Thymus (tissue), 11 donors: ENCODE data around the gene IFNA21. TPM values are rescaled to one million over a fixed set of nuclear protein-coding genes. Genes with fewer than 3 reads are reported as not detected.

Experiments used
- DNase-seq, 9 donors: peaks; one replicate each; pipeline ENCODE4 v3.0.0-alpha.2; 2013; ENCODE audit warnings: low spot score in 9 of 9, low read depth in 6 of 9, missing footprints in 1 of 9
- H3K27ac ChIP-seq, 2 donors: one replicate each; pipeline ENCODE4 v1.5.1; 2013; ENCODE audit warnings: control low read depth in 1 of 2, low read depth in 1 of 2, low read length in 1 of 2, mild to moderate bottlenecking in 1 of 2, moderate library complexity in 1 of 2
- H3K27me3 ChIP-seq, 2 donors: one replicate each; pipeline ENCODE4 v1.5.1; 2013; ENCODE audit warnings: low read length in 1 of 2; ENCODE audit not compliant: control insufficient read depth in 2 of 2, insufficient read depth in 1 of 2
- H3K36me3 ChIP-seq, 2 donors: one replicate each; pipeline ENCODE4 v1.5.1; 2013; ENCODE audit warnings: low read length in 1 of 2, mild to moderate bottlenecking in 1 of 2, moderate library complexity in 1 of 2; ENCODE audit not compliant: control insufficient read depth in 2 of 2, insufficient read depth in 2 of 2
- H3K4me1 ChIP-seq, 2 donors: one replicate each; pipeline ENCODE4 v1.5.1; 2013; ENCODE audit warnings: low read length in 2 of 2; ENCODE audit not compliant: control insufficient read depth in 2 of 2, insufficient read depth in 2 of 2
- H3K4me3 ChIP-seq, 2 donors: one replicate each; pipeline ENCODE4 v1.5.1; 2013; ENCODE audit warnings: low read length in 2 of 2, control low read depth in 1 of 2, mild to moderate bottlenecking in 1 of 2
- H3K9me3 ChIP-seq, 2 donors: one replicate each; pipeline ENCODE4 v1.5.1; 2013; ENCODE audit warnings: low read length in 1 of 2, mild to moderate bottlenecking in 1 of 2; ENCODE audit not compliant: control insufficient read depth in 2 of 2, insufficient read depth in 1 of 2
- WGBS: extraction: QIAGEN DNeasy Blood & Tissue Kit; methylation state at CpG from one replicate; pipeline ENCODE4 v1.1.7; 2013; 5-methylcytosine and 5-hydroxymethylcytosine counted together
- polyA plus RNA-seq: library from polyadenylated mRNA; stranded (reverse); fragments of 200-250 nt; gene quantifications from one replicate; pipeline ENCODE4 v1.2.3, GENCODE V29; 2013
- total RNA-seq: library from RNA; stranded (reverse); fragments of 120-200 nt; gene quantifications from one replicate; pipeline ENCODE4 v1.2.4, GENCODE V29; 2013
- donor health status: healthy.

The IFNA21 gene
- total and polyA plus RNA-seq, 2 donors, result 0.02 TPM; not detected in 1

DNA sequence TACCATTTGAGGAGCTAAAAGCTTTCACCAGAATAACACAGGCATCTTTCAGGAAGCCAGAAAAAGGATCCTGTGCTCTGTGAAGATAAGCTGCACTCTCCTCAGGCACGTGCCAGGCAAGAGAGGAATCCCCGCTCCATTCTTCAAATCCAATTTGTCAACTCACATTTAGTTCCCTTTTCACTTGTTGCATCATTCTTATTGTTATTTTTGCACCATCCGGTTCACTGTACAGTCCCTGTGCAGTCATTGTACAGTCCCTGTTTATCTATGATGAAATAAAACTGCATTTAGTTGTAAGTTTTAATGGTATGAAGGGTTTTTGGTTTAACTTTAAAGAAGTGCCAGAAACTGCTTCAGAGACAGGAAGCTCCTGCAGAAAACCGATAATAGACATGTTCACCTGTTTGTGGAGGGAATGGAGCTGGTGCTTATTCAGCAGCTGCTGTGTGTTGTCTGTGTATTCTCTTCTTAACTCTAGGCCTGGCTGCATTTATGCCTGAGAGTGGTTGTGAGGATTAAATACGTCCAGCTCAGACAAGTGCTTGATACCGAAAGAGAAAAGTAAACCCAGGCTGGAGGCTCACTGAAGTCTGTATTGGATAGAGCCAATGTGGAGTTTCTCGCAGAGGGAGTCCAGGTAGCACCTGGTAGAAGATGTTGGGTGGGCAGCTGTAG lies 47.2 kb downstream of the IFNA21 start:
- WGBS, result 33% methylated on average over 7 of the region's 7 CpGs
- H3K9me3 ChIP-seq, result no peaks in the 10 kb centered on the region
- no peaks in the 10 kb centered on the region for H3K36me3 ChIP-seq
- no peaks in the 10 kb centered on the region for H3K27me3 ChIP-seq
- peak in 1 of 9 donors; percentile 32 for DNase-seq
- H3K4me1 ChIP-seq, result peaks cover 0 to 4% of the 10 kb centered on the region in 2 donors
- no peak overlapping the region for H3K4me3 ChIP-seq
- no peak overlapping the region for H3K27ac ChIP-seq

Other genes with a start within 250 kb of the IFNA21 start
- 6.2 TPM for gene HACD4, start 135.0 kb downstream of the IFNA21 start, total RNA-seq
- gene HACD4, start 135.0 kb downstream of the IFNA21 start, polyA plus RNA-seq, result 5.2 TPM
- gene IFNB1, start 88.7 kb downstream of the IFNA21 start, total RNA-seq, result 0.05 TPM
- 0.11 TPM for gene IFNB1, start 88.7 kb downstream of the IFNA21 start, polyA plus RNA-seq
- not detected for gene IFNW1, start 24.8 kb downstream of the IFNA21 start, total RNA-seq
- not detected for gene IFNW1, start 24.8 kb downstream of the IFNA21 start, polyA plus RNA-seq
- gene IFNA4, start 20.9 kb upstream of the IFNA21 start, total RNA-seq, result not detected
- gene IFNA4, start 20.9 kb upstream of the IFNA21 start, polyA plus RNA-seq, result not detected
- gene IFNA7, start 35.5 kb upstream of the IFNA21 start, total RNA-seq, result not detected
- gene IFNA7, start 35.5 kb upstream of the IFNA21 start, polyA plus RNA-seq, result not detected
- gene IFNA10, start 40.5 kb upstream of the IFNA21 start, total RNA-seq, result not detected
- not detected for gene IFNA10, start 40.5 kb upstream of the IFNA21 start, polyA plus RNA-seq
- not detected for gene IFNA16, start 50.7 kb upstream of the IFNA21 start, total RNA-seq
- gene IFNA16, start 50.7 kb upstream of the IFNA21 start, polyA plus RNA-seq, result not detected
- gene IFNA17, start 61.6 kb upstream of the IFNA21 start, total RNA-seq, result not detected
- gene IFNA17, start 61.6 kb upstream of the IFNA21 start, polyA plus RNA-seq, result not detected
- not detected for gene IFNA14, start 73.3 kb upstream of the IFNA21 start, total RNA-seq
- not detected for gene IFNA14, start 73.3 kb upstream of the IFNA21 start, polyA plus RNA-seq
- not detected for gene IFNA5, start 138.7 kb upstream of the IFNA21 start, total RNA-seq
- not detected for gene IFNA5, start 138.7 kb upstream of the IFNA21 start, polyA plus RNA-seq
- gene KLHL9, start 168.7 kb upstream of the IFNA21 start, total RNA-seq, result 24.8 TPM
- gene KLHL9, start 168.7 kb upstream of the IFNA21 start, polyA plus RNA-seq, result 14.4 TPM
- gene IFNA6, start 184.2 kb upstream of the IFNA21 start, total RNA-seq, result not detected
- gene IFNA6, start 184.2 kb upstream of the IFNA21 start, polyA plus RNA-seq, result not detected
- not detected for gene IFNA13, start 201.4 kb upstream of the IFNA21 start, total RNA-seq
- gene IFNA13, start 201.4 kb upstream of the IFNA21 start, polyA plus RNA-seq, result 0.02 TPM
- gene IFNA2, start 218.7 kb upstream of the IFNA21 start, total RNA-seq, result not detected
- not detected for gene IFNA2, start 218.7 kb upstream of the IFNA21 start, polyA plus RNA-seq
- not detected for gene IFNA8, start 242.5 kb upstream of the IFNA21 start, total RNA-seq
- not detected for gene IFNA8, start 242.5 kb upstream of the IFNA21 start, polyA plus RNA-seq